ENCODE results near the gene MIB1. TPM values are rescaled to one million over a fixed set of nuclear protein-coding genes. Genes with fewer than 3 reads are reported as not detected.

MIB1 gene
- total RNA-seq, 1 experiment from 2014 or later = 48.8 TPM

GRCh38 chr18:21760321-21760720 is 19.7 kb downstream of the MIB1 start:
- H4K20me1 ChIP-seq (ENCODE audit: control insufficient read depth, insufficient read depth, insufficient read length) = no peaks in the 10 kb centered on the region
- no peak overlapping the region for H2BK15ac ChIP-seq (ENCODE audit: low read depth, low read length)
- H2BK20ac ChIP-seq (ENCODE audit: low read depth, low read length, poor library complexity, severe bottlenecking) = no peak overlapping the region
- no peak overlapping the region for H3K9ac ChIP-seq (ENCODE audit: extremely low read depth, insufficient read length, low read length)
- H3K36me3 Mint-ChIP-seq (ENCODE audit: insufficient read depth in 1 of 3, low read depth in 3 of 3) = no peaks in the 10 kb centered on the region; a peak in 1 of 7 replicates
- no peak overlapping the region for H2BK120ac ChIP-seq (ENCODE audit: low read depth, low read length, poor library complexity, severe bottlenecking)
- H2BK5ac ChIP-seq (ENCODE audit: insufficient read length, low read length) = no peak overlapping the region
- no peaks in the 10 kb centered on the region for H3K23me2 ChIP-seq (ENCODE audit: insufficient read length, low read depth, low read length, poor library complexity, severe bottlenecking)
- peaks cover 4% of the 10 kb centered on the region for H3K79me1 ChIP-seq (ENCODE audit: insufficient read depth, low read depth, low read length, poor library complexity, severe bottlenecking)
- H3K4me1 ChIP-seq (ENCODE audit: insufficient read depth, low read length) = peaks cover 2% of the 10 kb centered on the region; the same call in 1 of the 2 replicates
- H3T11ph ChIP-seq (ENCODE audit: low read length) = no peak overlapping the region
- no peaks in the 10 kb centered on the region for H3K27me3 ChIP-seq (ENCODE audit: insufficient read depth, low read length)
- no peak overlapping the region for H3K27ac ChIP-seq (ENCODE audit: insufficient read length, low read depth, low read length)
- H2BK12ac ChIP-seq (ENCODE audit: insufficient read length, low read depth, low read length) = no peak overlapping the region
- H3K23ac ChIP-seq (ENCODE audit: insufficient read length, low read depth, low read length) = no peak overlapping the region
- H3K4me1 Mint-ChIP-seq = peaks cover 32% of the 10 kb centered on the region in 2 experiments
- no peak overlapping the region for H4K8ac ChIP-seq (replicated peaks; ENCODE audit: insufficient read length, low read depth, low read length)
- H4K5ac ChIP-seq (ENCODE audit: insufficient read length, low read depth, low read length) = no peak overlapping the region
- no peak overlapping the region for H2AK5ac ChIP-seq (ENCODE audit: insufficient read length, low read length)
- no peak overlapping the region for H3K18ac ChIP-seq (ENCODE audit: insufficient read length, low read depth, low read length)
- no peaks in the 10 kb centered on the region for H3K9me3 ChIP-seq (ENCODE audit: control insufficient read depth, low read depth, low read length)
- DNase-seq = no peak
- TF ChIP-seq CTCF (conservative IDR thresholded peaks at IDR 0.05) = no peak
- no peaks in the 10 kb centered on the region for H3K27me3 Mint-ChIP-seq (ENCODE audit: low read depth)
- no peaks in the 10 kb centered on the region for H3K9me3 Mint-ChIP-seq
- no peak overlapping the region for H3K4me2 ChIP-seq (ENCODE audit: insufficient read depth, insufficient read length, low read length)
- H3K4ac ChIP-seq (ENCODE audit: low read depth, low read length) = no peak overlapping the region
- H3K4me3 Mint-ChIP-seq = no peak overlapping the region
- H3K79me2 ChIP-seq (ENCODE audit: insufficient read depth, low read length) = peaks cover 14% of the 10 kb centered on the region; the same call in 1 of the 2 replicates
- no peak overlapping the region for H4K91ac ChIP-seq (ENCODE audit: insufficient read length, low read depth, low read length)
- no peak overlapping the region for H2AFZ ChIP-seq (ENCODE audit: low read length)
- H3K27ac Mint-ChIP-seq = no peak overlapping the region; a peak in 1 of 7 replicates
- no peak overlapping the region for H3K56ac ChIP-seq (ENCODE audit: insufficient read length, low read depth, low read length)
- no peak overlapping the region for H3K14ac ChIP-seq (ENCODE audit: insufficient read depth, low read length)

All from H9 (cell line).